ENCODE data around the gene ZBTB20.

- TF ChIP-seq POLR2A (IDR thresholded peaks at IDR 0.05) = no peak
- TF ChIP-seq CTCF (IDR thresholded peaks at IDR 0.05) = no peak
- no peak for TF ChIP-seq POLR2AphosphoS5 (IDR thresholded peaks at IDR 0.05)
Observed at GRCh38 chr3:114314282-114314681, 832.8 kb downstream of the ZBTB20 start.

All from stomach (tissue), 4 donors.